K562 (cell line): ENCODE data around the gene AZU1. TPM values are rescaled to one million over a fixed set of nuclear protein-coding genes. Genes with fewer than 3 reads are reported as not detected.

ENCODE experiments used
- ARID1B ChIP-seq: fragments of 450-650 bp; IDR thresholded peaks from 2 replicates; pipeline ENCODE4 v1.6.1; 2016; ENCODE audit warnings: antibody characterized with exemption, mild to moderate bottlenecking, inconsistent platforms
- ATF1 ChIP-seq, 2 experiments: fragments of 450-650 bp in 1 of 2; IDR thresholded peaks; 2 replicates each; pipeline ENCODE4 v1.6.1; 2016; ENCODE audit warnings: missing compliant biosample characterization in 1 of 2, missing genetic modification characterization in 1 of 2
- CBX3 ChIP-seq, 2 experiments: IDR thresholded peaks; 1 replicate in 1 of 2; 2 replicates in 1 of 2; pipeline ENCODE4 v1.6.1; 2012; ENCODE audit warnings: inconsistent platforms in 2 of 2, low read length in 2 of 2, borderline replicate concordance in 1 of 2, control low read depth in 1 of 2
- EP400 ChIP-seq: fragments of 450-650 bp; IDR thresholded peaks from 2 replicates; pipeline ENCODE4 v1.6.1; 2017; ENCODE audit warnings: antibody characterized with exemption, mild to moderate bottlenecking, moderate library complexity
- ETV1 ChIP-seq: fragments of 450-650 bp; conservative IDR thresholded peaks from 2 replicates; pipeline ENCODE4 v1.6.1; 2016; ENCODE audit warnings: missing genetic modification characterization, control low read depth, low read depth, missing compliant biosample characterization
- EWSR1 ChIP-seq: fragments of 450-650 bp; IDR thresholded peaks from 2 replicates; pipeline ENCODE4 v1.6.1; 2018; ENCODE audit warnings: borderline replicate concordance, mild to moderate bottlenecking, low read depth, moderate library complexity; ENCODE audit not compliant: partially characterized antibody
- HDAC2 ChIP-seq: fragments of 450-650 bp; IDR thresholded peaks from 2 replicates; pipeline ENCODE4 v1.6.1; 2016; ENCODE audit warnings: mild to moderate bottlenecking
- MAFF ChIP-seq: IDR thresholded peaks from 2 replicates; pipeline ENCODE4 v1.6.1; 2012; ENCODE audit warnings: low read length, improper control_type of control experiment
- NONO ChIP-seq, 2 experiments: fragments of 200-400 bp in 1 of 2; fragments of 450-650 bp in 1 of 2; formaldehyde crosslinking in 1 of 2; IDR thresholded peaks; 2 replicates each; pipeline ENCODE4 v1.6.1; 2017; ENCODE audit warnings: low read depth in 2 of 2, mild to moderate bottlenecking in 2 of 2, moderate library complexity in 2 of 2, low read length in 1 of 2
- TARDBP ChIP-seq: fragments of 450-650 bp; IDR thresholded peaks from 2 replicates; pipeline ENCODE4 v1.6.1; 2016
- ZNF24 ChIP-seq: fragments of 450-650 bp; IDR thresholded peaks from 2 replicates; pipeline ENCODE4 v1.6.1; 2016
- ZNF274 ChIP-seq: IDR thresholded peaks from 2 replicates; pipeline ENCODE4 v1.6.1; 2011; ENCODE audit warnings: low read depth, mild to moderate bottlenecking, low read length, moderate library complexity, borderline replicate concordance
- ZNF311 ChIP-seq: fragments of 250-450 bp; sonication (Bioruptor Pico); IDR thresholded peaks from 2 replicates; pipeline ENCODE4 v1.4.0; 2020; ENCODE audit warnings: mild to moderate bottlenecking, moderate library complexity
- ZNF384 ChIP-seq: IDR thresholded peaks from 2 replicates; pipeline ENCODE4 v1.6.1; 2012; ENCODE audit warnings: low read depth, low read length, improper control_type of control experiment
- ZNF778 ChIP-seq: fragments of 450-650 bp; formaldehyde crosslinking; IDR thresholded peaks from 2 replicates; pipeline ENCODE4 v1.4.0; 2020; ENCODE audit warnings: mild to moderate bottlenecking, moderate library complexity
- polyA plus RNA-seq, 8 experiments: library from polyadenylated mRNA; depleted of rRNA in 4 of 8; stranded (reverse) in 5 of 8; unstranded in 3 of 8; fragments of >200 nt; fragmentation: Nextera tagmentation in 2 of 8; fragmentation: Illumina TruSeq in 1 of 8; extraction: Ambion mirVana in 2 of 8; extraction: Trizol in 1 of 8; gene quantifications; 2 replicates each; pipeline versions ENCODE4 v1.2.1 to v1.2.3, GENCODE V29; 2011 to 2014; ENCODE audit warnings: inconsistent platforms in 1 of 8, missing spikeins in 1 of 8
- total RNA-seq, 7 experiments: library from RNA; depleted of rRNA in 6 of 7; stranded (reverse); fragments of >200 nt in 6 of 7; fragmentation: Illumina TruSeq in 2 of 7; extraction: Trizol in 2 of 7; gene quantifications; 2 replicates each; pipeline versions ENCODE4 v1.2.1 to v1.2.3, GENCODE V29; 2011 to 2021; ENCODE audit warnings: low replicate concordance in 1 of 7
- TF ChIP-seq, protein P1 (sequence below): fragments of 250-450 bp; sonication (Bioruptor Pico); IDR thresholded peaks from 2 replicates; pipeline ENCODE4 v1.5.0; 2020; ENCODE audit warnings: mild to moderate bottlenecking
- TF ChIP-seq, protein P2 (sequence below): fragments of 250-450 bp; sonication (Bioruptor Pico); IDR thresholded peaks from 2 replicates; pipeline ENCODE4 v1.8.0; 2022; ENCODE audit warnings: moderate library complexity, mild to moderate bottlenecking, inconsistent platforms
- TF ChIP-seq, protein P3 (sequence below): sonication (generic); formaldehyde crosslinking; IDR thresholded peaks from 2 replicates; pipeline ENCODE4 v1.4.0; 2020; ENCODE audit warnings: mild to moderate bottlenecking, missing genetic modification reagents
- TF ChIP-seq, protein P4 (sequence below): fragments of 450-650 bp; IDR thresholded peaks from 2 replicates; pipeline ENCODE4 v1.6.1; 2016; ENCODE audit warnings: antibody characterized with exemption
- TF ChIP-seq, protein P5 (sequence below): sonication (generic); formaldehyde crosslinking; IDR thresholded peaks from 2 replicates; pipeline ENCODE4 v1.8.0; 2022; ENCODE audit warnings: missing genetic modification reagents, mild to moderate bottlenecking, moderate library complexity, borderline replicate concordance
- TF ChIP-seq, protein P6 (sequence below): sonication (generic); formaldehyde crosslinking; IDR thresholded peaks from 2 replicates; pipeline ENCODE4 v1.8.0; 2022; ENCODE audit warnings: mild to moderate bottlenecking, missing genetic modification reagents

The AZU1 gene
- total and polyA plus RNA-seq, 9 of the 15 experiments (the other 6 are each of a cell fraction or from before 2014, with no cell fraction given) = 0.29 to 1.9 (median 0.59) TPM; not detected in 3

DNA sequence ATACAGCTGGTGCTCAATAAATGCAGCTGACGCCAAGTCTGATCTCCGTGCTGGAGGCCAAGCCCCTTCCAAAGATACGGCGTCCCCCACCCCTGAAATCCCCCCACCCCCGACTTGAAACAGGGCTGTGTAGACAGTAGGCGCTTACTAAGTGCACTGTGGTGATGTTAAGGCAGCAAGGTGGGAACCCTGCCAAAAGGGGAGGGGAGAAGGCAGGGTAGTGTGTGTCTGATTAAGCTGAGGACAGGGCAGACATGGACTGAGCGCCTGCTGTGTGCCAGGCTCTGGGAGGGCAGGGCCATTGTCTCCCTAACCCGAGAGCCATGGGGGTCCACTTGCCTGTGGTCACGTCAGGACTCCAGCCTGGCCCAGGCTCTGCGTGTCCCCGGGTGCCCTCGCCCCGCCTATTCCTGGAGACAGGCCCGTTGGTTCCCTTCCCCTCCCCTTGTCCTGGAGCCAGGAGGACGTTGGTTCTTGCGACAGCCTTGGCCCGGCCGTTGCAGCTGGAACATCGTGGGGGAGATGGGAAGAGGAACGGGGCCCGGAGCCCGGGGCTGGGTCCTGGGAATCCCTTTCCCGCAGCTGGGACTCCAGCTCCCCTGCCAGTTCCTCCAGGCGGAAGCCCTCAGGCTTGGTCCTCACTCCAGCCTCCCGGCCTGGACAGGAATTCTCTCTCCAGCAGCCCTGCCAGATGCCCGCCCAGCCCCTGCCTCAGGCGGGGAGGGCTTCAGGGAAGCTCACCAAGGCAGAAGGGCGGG, 22.8 kb downstream of the AZU1 start (continued):
- TF ChIP-seq, protein P1, sequence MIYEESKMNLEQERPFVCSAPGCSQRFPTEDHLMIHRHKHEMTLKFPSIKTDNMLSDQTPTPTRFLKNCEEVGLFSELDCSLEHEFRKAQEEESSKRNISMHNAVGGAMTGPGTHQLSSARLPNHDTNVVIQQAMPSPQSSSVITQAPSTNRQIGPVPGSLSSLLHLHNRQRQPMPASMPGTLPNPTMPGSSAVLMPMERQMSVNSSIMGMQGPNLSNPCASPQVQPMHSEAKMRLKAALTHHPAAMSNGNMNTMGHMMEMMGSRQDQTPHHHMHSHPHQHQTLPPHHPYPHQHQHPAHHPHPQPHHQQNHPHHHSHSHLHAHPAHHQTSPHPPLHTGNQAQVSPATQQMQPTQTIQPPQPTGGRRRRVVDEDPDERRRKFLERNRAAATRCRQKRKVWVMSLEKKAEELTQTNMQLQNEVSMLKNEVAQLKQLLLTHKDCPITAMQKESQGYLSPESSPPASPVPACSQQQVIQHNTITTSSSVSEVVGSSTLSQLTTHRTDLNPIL (CRISPR knock-in tag) = no peak
- TF ChIP-seq ZNF778 = no peak
- no peak for TF ChIP-seq ZNF274
- TF ChIP-seq CBX3 (IDR thresholded peaks at IDR 0.05; ENCODE audit: borderline replicate concordance in 1 of 2, low read length in 2 of 2) = no peak
- TF ChIP-seq EP400 = no peak
- no peak for TF ChIP-seq ZNF384
- no peak for TF ChIP-seq HDAC2
- TF ChIP-seq ATF1 (CRISPR knock-in tag; IDR thresholded peaks at IDR 0.05) = no peak
- peak; percentile 43; the same call in 1 of the 2 replicates for TF ChIP-seq ATF1 (tag; IDR thresholded peaks at IDR 0.05)
- 0 out of 2 replicates have a peak, but pooled peaks have one; percentile 9 for TF ChIP-seq ARID1B
- TF ChIP-seq, protein P2, sequence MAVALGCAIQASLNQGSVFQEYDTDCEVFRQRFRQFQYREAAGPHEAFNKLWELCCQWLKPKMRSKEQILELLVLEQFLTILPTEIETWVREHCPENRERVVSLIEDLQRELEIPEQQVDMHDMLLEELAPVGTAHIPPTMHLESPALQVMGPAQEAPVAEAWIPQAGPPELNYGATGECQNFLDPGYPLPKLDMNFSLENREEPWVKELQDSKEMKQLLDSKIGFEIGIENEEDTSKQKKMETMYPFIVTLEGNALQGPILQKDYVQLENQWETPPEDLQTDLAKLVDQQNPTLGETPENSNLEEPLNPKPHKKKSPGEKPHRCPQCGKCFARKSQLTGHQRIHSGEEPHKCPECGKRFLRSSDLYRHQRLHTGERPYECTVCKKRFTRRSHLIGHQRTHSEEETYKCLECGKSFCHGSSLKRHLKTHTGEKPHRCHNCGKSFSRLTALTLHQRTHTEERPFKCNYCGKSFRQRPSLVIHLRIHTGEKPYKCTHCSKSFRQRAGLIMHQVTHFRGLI = no peak
- TF ChIP-seq MAFF = no peak
- TF ChIP-seq, protein P3, sequence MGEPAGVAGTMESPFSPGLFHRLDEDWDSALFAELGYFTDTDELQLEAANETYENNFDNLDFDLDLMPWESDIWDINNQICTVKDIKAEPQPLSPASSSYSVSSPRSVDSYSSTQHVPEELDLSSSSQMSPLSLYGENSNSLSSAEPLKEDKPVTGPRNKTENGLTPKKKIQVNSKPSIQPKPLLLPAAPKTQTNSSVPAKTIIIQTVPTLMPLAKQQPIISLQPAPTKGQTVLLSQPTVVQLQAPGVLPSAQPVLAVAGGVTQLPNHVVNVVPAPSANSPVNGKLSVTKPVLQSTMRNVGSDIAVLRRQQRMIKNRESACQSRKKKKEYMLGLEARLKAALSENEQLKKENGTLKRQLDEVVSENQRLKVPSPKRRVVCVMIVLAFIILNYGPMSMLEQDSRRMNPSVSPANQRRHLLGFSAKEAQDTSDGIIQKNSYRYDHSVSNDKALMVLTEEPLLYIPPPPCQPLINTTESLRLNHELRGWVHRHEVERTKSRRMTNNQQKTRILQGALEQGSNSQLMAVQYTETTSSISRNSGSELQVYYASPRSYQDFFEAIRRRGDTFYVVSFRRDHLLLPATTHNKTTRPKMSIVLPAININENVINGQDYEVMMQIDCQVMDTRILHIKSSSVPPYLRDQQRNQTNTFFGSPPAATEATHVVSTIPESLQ (CRISPR knock-in tag) = no peak
- TF ChIP-seq, protein P4, sequence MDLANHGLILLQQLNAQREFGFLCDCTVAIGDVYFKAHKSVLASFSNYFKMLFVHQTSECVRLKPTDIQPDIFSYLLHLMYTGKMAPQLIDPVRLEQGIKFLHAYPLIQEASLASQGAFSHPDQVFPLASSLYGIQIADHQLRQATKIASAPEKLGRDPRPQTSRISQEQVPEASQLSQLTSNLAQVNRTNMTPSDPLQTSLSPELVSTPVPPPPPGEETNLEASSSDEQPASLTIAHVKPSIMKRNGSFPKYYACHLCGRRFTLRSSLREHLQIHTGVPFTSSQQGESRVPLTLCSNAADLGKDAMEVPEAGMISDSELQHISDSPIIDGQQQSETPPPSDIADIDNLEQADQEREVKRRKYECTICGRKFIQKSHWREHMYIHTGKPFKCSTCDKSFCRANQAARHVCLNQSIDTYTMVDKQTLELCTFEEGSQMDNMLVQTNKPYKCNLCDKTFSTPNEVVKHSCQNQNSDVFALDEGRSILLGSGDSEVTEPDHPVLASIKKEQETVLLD = no peak
- TF ChIP-seq ZNF24 = no peak
- no peak for TF ChIP-seq NONO (IDR thresholded peaks at IDR 0.05; ENCODE audit: low read depth in 2 of 2, low read length in 1 of 2)
- TF ChIP-seq TARDBP = no peak
- no peak for TF ChIP-seq ZNF311 (CRISPR knock-in tag)
- TF ChIP-seq ETV1 (tag) = no peak
- TF ChIP-seq, protein P5, sequence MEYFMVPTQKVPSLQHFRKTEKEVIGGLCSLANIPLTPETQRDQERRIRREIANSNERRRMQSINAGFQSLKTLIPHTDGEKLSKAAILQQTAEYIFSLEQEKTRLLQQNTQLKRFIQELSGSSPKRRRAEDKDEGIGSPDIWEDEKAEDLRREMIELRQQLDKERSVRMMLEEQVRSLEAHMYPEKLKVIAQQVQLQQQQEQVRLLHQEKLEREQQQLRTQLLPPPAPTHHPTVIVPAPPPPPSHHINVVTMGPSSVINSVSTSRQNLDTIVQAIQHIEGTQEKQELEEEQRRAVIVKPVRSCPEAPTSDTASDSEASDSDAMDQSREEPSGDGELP (CRISPR knock-in tag) = peak; percentile 56
- TF ChIP-seq EWSR1 = no peak
- TF ChIP-seq, protein P6, sequence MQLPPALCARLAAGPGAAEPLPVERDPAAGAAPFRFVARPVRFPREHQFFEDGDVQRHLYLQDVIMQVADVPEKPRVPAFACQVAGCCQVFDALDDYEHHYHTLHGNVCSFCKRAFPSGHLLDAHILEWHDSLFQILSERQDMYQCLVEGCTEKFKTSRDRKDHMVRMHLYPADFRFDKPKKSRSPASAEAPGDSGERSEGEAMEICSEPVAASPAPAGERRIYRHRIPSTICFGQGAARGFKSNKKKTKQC (CRISPR knock-in tag) = no peak
